Upper lobe of left lung (tissue), 6 donors: ENCODE results near the gene SAT1. TPM values are rescaled to one million over a fixed set of nuclear protein-coding genes. Genes with fewer than 3 reads are reported as not detected.
A peak's percentile ranks its signal among the peaks of the same experiment; 100 is the strongest.

Experiments
- ATAC-seq, 2 donors: fragments of 200-7000 bp; cut with Tn5 transposase; one replicate each; pipeline ENCODE4 v1.9.1; 2022; ENCODE audit warnings: mild to moderate bottlenecking in 2 of 2, moderate library complexity in 2 of 2; ENCODE audit not compliant: low FRiP score in 2 of 2
- DNase-seq, 2 donors: peaks; one replicate each; pipeline ENCODE4 v3.0.0-alpha.2; 2019 to 2020
- H3K27ac ChIP-seq, 4 donors: fragments of 200-600 bp; sonication (generic); one replicate each; pipeline ENCODE4 v1.5.1; 2016 to 2019
- H3K27me3 ChIP-seq, 4 donors: fragments of 200-600 bp; sonication (generic); one replicate each; pipeline ENCODE4 v1.5.1; 2017 to 2019
- H3K36me3 ChIP-seq, 4 donors: fragments of 200-600 bp; sonication (generic); one replicate each; pipeline ENCODE4 v1.5.1; 2016 to 2019
- H3K4me1 ChIP-seq, 4 donors: fragments of 200-600 bp; sonication (generic); one replicate each; pipeline ENCODE4 v1.5.1; 2018 to 2019
- H3K4me3 ChIP-seq, 4 donors: fragments of 200-600 bp; sonication (generic); one replicate each; pipeline ENCODE4 v1.5.1; 2017 to 2019; ENCODE audit warnings: mild to moderate bottlenecking in 2 of 4, moderate library complexity in 1 of 4
- H3K9me3 ChIP-seq, 4 donors: fragments of 200-600 bp; sonication (generic); one replicate each; pipeline ENCODE4 v1.5.1; 2018 to 2019
- CTCF ChIP-seq, 6 experiments: fragments of 450-650 bp in 4 of 6; fragments of 200-600 bp in 2 of 6; sonication (generic) in 2 of 6; IDR thresholded peaks; one replicate each; pipeline ENCODE4 v1.5.1; 2016 to 2019; ENCODE audit warnings: antibody characterized with exemption in 6 of 6
- EP300 ChIP-seq, 4 donors: sonication (generic); formaldehyde crosslinking; IDR thresholded peaks; one replicate each; pipeline ENCODE4 v1.5.1; 2017; ENCODE audit warnings: antibody characterized with exemption in 4 of 4, control low read depth in 2 of 4
- POLR2A ChIP-seq, 4 donors: fragments of 450-650 bp; IDR thresholded peaks; one replicate each; pipeline ENCODE4 v1.5.1; 2016 to 2017; ENCODE audit warnings: antibody characterized with exemption in 4 of 4, mild to moderate bottlenecking in 2 of 4
- POLR2AphosphoS5 ChIP-seq, 2 donors: sonication (generic); formaldehyde crosslinking; IDR thresholded peaks; one replicate each; pipeline ENCODE4 v1.5.1; 2017; ENCODE audit warnings: antibody characterized with exemption in 2 of 2
- WGBS, 2 donors: methylation state at CpG; one replicate each; pipeline ENCODE4 v1.1.5; 2017 to 2018; 5-methylcytosine and 5-hydroxymethylcytosine counted together
- total RNA-seq, 6 donors: library from RNA; depleted of rRNA in 4 of 6; stranded (reverse); fragments of >200 nt in 4 of 6; gene quantifications; one replicate each; pipeline versions ENCODE4 v1.1.0 to v1.2.1, GENCODE V29; 2016 to 2021
- donor health status: DM: no; HTN: no; CAD: no; lungs with moderate emphysema.
- donor health status: DM: no; HTN: yes; CAD: no; lungs with severe emphysema.

Gene SAT1
- total RNA-seq, 6 donors from 2014 or later, result 657 to 1,891 (median 1,145) TPM

- Histone ChIP-seq H3K36me3 (no peaks in the 10 kb centered on the region), H3K27ac (no peak overlapping the region), H3K4me1 (no peaks in the 10 kb centered on the region), H3K4me3 (no peak overlapping the region), H3K27me3 (no peaks in the 10 kb centered on the region), H3K9me3 (no peaks in the 10 kb centered on the region)
- TF ChIP-seq POLR2AphosphoS5 (IDR thresholded peaks at IDR 0.05) (no peak), POLR2A (IDR thresholded peaks at IDR 0.05) (no peak), EP300 (IDR thresholded peaks at IDR 0.05) (no peak), CTCF (IDR thresholded peaks at IDR 0.05) (no peak)
- ATAC-seq (peak in 1 of 2 donors; percentile 73), DNase-seq (no peak)
- WGBS, 2 donors, result 78% methylated on average over 2 of the region's 2 CpGs
Observed at GRCh38 chrX:23752740-23753415, 30.1 kb upstream of the SAT1 start.

- Histone ChIP-seq H3K27me3 (no peaks in the 10 kb centered on the region), H3K4me1 (no peaks in the 10 kb centered on the region), H3K4me3 (no peak overlapping the region), H3K27ac (no peak overlapping the region), H3K36me3 (no peaks in the 10 kb centered on the region), H3K9me3 (no peaks in the 10 kb centered on the region)
- no peak for DNase-seq
- WGBS, 2 donors, result 85 to 94% methylated on average over 1 of the region's 1 CpG
- no peak for TF ChIP-seq CTCF (IDR thresholded peaks at IDR 0.05)
- TF ChIP-seq EP300 (IDR thresholded peaks at IDR 0.05), result no peak
- no peak for TF ChIP-seq POLR2AphosphoS5 (IDR thresholded peaks at IDR 0.05)
- no peak for TF ChIP-seq POLR2A (IDR thresholded peaks at IDR 0.05)
- no peak for ATAC-seq
Observed at GRCh38 chrX:23754664-23755063, 28.3 kb upstream of the SAT1 start.

- WGBS, 2 donors, result 0 to 2% methylated on average over 4 of the region's 4 CpGs
- no peaks in the 10 kb centered on the region for H3K36me3 ChIP-seq
- no peak overlapping the region for H3K27ac ChIP-seq
- TF ChIP-seq POLR2AphosphoS5 (IDR thresholded peaks at IDR 0.05) (no peak), CTCF (IDR thresholded peaks at IDR 0.05) (peak in 5 of 6 experiments; percentile 28 to 48 (median 38))
- H3K27me3 ChIP-seq, result no peaks in the 10 kb centered on the region
- H3K4me3 ChIP-seq, result no peak overlapping the region
- ATAC-seq (peak in 1 of 2 donors; percentile 57), DNase-seq (peak in 1 of 2 donors; percentile 69)
- H3K4me1 ChIP-seq, result no peaks in the 10 kb centered on the region
- no peaks in the 10 kb centered on the region for H3K9me3 ChIP-seq
Observed at GRCh38 chrX:23756165-23756564, 26.8 kb upstream of the SAT1 start.

- no peak for ATAC-seq
- H3K9me3 ChIP-seq, result no peaks in the 10 kb centered on the region
- no peak for DNase-seq
- WGBS, 2 donors, result 71 to 77% methylated on average over 2 of the region's 2 CpGs
- H3K36me3 ChIP-seq, result no peaks in the 10 kb centered on the region
- no peaks in the 10 kb centered on the region for H3K27me3 ChIP-seq
- no peak overlapping the region for H3K4me3 ChIP-seq
- H3K27ac ChIP-seq, result no peak overlapping the region
- TF ChIP-seq CTCF (IDR thresholded peaks at IDR 0.05), result no peak
- no peak for TF ChIP-seq POLR2AphosphoS5 (IDR thresholded peaks at IDR 0.05)
- TF ChIP-seq POLR2A (IDR thresholded peaks at IDR 0.05), result no peak
- no peak for TF ChIP-seq EP300 (IDR thresholded peaks at IDR 0.05)
- no peaks in the 10 kb centered on the region for H3K4me1 ChIP-seq
Observed at GRCh38 chrX:23759821-23760220, 23.2 kb upstream of the SAT1 start.
